SU-DHL-6 (cell line): ENCODE results near the gene CPLX1.

Source experiments
- H2AFZ ChIP-seq: fragments of 200-600 bp; sonication (generic); 2 replicates; pipeline ENCODE4 v1.6.1; 2014; ENCODE audit warnings: low read depth, mild to moderate bottlenecking, moderate library complexity, mixed read lengths, antibody characterized with exemption, low read length; ENCODE audit not compliant: severe bottlenecking
- H3F3A ChIP-seq: fragments of 200-600 bp; shearing (Covaris generic); 2 replicates; pipeline ENCODE4 v1.6.0; 2016; ENCODE audit warnings: antibody characterized with exemption, mild to moderate bottlenecking; ENCODE audit not compliant: insufficient read depth
- H3K27ac ChIP-seq: fragments of 200-600 bp; sonication (generic); 2 replicates; pipeline ENCODE4 v1.5.1; 2016; ENCODE audit warnings: low read depth, mild to moderate bottlenecking, low read length, moderate library complexity, mixed read lengths
- H3K27me3 ChIP-seq: fragments of 200-600 bp; sonication (generic), shearing (Covaris generic); 2 replicates; pipeline ENCODE4 v1.6.0; 2014; ENCODE audit warnings: mild to moderate bottlenecking, low read length
- H3K36me3 ChIP-seq: fragments of 200-600 bp; sonication (generic); 2 replicates; pipeline ENCODE4 v1.6.1; 2014; ENCODE audit warnings: mild to moderate bottlenecking, low read length, mixed read lengths
- H3K4me2 ChIP-seq: fragments of 300-600, 200-600 bp; shearing (Covaris generic), sonication (generic); 2 replicates; pipeline ENCODE4 v1.6.0; 2014; ENCODE audit warnings: low read length, low read depth, mild to moderate bottlenecking; ENCODE audit not compliant: poor library complexity, severe bottlenecking
- H3K4me3 ChIP-seq: fragments of 200-600 bp; sonication (generic); 2 replicates; pipeline ENCODE4 v1.5.1; 2014; ENCODE audit warnings: antibody characterized with exemption, low read length, mild to moderate bottlenecking, mixed read lengths; ENCODE audit not compliant: insufficient read depth, poor library complexity, severe bottlenecking
- H3K79me2 ChIP-seq: fragments of 200-600 bp; sonication (generic); 2 replicates; pipeline ENCODE4 v1.6.1; 2014; ENCODE audit warnings: mild to moderate bottlenecking, low read length, moderate library complexity; ENCODE audit not compliant: insufficient read depth
- H3K9ac ChIP-seq: fragments of 200-600 bp; sonication (generic); 2 replicates; pipeline ENCODE4 v1.7.0; 2014; ENCODE audit warnings: mild to moderate bottlenecking, low read length
- H3K9me2 ChIP-seq: fragments of 200-600 bp; sonication (generic); replicated peaks from 2 replicates; pipeline ENCODE4 v1.6.1; 2014; ENCODE audit warnings: low read length; ENCODE audit not compliant: insufficient read depth
- H3K9me3 ChIP-seq: fragments of 200-600 bp; sonication (generic); 2 replicates; pipeline ENCODE4 v1.6.1; 2014; ENCODE audit warnings: low read length, mixed read lengths; ENCODE audit not compliant: insufficient read depth
- H4K20me1 ChIP-seq: fragments of 200-600 bp; sonication (generic); 2 replicates; pipeline ENCODE4 v1.6.1; 2014; ENCODE audit warnings: low read depth, mild to moderate bottlenecking, antibody characterized with exemption, low read length, moderate library complexity, mixed read lengths
- EZH2phosphoT487 ChIP-seq: fragments of 200-600 bp; sonication (generic), shearing (Covaris generic); conservative IDR thresholded peaks from 2 replicates; pipeline ENCODE4 v1.6.1; 2018; ENCODE audit warnings: mild to moderate bottlenecking, antibody characterized with exemption, low read length, moderate library complexity, mixed read lengths
- TF ChIP-seq, protein P1 (sequence below): fragments of 200-600 bp; sonication (generic); IDR thresholded peaks from one replicate; pipeline ENCODE4 v1.5.1; 2017; ENCODE audit warnings: antibody characterized with exemption, mild to moderate bottlenecking, low read length, moderate library complexity; ENCODE audit not compliant: insufficient read depth, poor library complexity, severe bottlenecking

The CPLX1 gene

GRCh38 chr4:742742-743311 lies 83.1 kb downstream of the CPLX1 start:
- no peaks in the 10 kb centered on the region for H3K9me2 ChIP-seq
- no peak overlapping the region for H3K4me2 ChIP-seq
- no peaks in the 10 kb centered on the region for H3K36me3 ChIP-seq
- TF ChIP-seq, protein P1, sequence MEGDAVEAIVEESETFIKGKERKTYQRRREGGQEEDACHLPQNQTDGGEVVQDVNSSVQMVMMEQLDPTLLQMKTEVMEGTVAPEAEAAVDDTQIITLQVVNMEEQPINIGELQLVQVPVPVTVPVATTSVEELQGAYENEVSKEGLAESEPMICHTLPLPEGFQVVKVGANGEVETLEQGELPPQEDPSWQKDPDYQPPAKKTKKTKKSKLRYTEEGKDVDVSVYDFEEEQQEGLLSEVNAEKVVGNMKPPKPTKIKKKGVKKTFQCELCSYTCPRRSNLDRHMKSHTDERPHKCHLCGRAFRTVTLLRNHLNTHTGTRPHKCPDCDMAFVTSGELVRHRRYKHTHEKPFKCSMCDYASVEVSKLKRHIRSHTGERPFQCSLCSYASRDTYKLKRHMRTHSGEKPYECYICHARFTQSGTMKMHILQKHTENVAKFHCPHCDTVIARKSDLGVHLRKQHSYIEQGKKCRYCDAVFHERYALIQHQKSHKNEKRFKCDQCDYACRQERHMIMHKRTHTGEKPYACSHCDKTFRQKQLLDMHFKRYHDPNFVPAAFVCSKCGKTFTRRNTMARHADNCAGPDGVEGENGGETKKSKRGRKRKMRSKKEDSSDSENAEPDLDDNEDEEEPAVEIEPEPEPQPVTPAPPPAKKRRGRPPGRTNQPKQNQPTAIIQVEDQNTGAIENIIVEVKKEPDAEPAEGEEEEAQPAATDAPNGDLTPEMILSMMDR = peak; percentile 91
- no peak for TF ChIP-seq EZH2phosphoT487
- no peaks in the 10 kb centered on the region for H3K9me3 ChIP-seq
- no peak overlapping the region for H2AFZ ChIP-seq
- peaks cover 8% of the 10 kb centered on the region; the same call in 1 of the 2 replicates for H3F3A ChIP-seq
- no peaks in the 10 kb centered on the region for H4K20me1 ChIP-seq
- no peak overlapping the region for H3K27ac ChIP-seq
- H3K79me2 ChIP-seq = no peaks in the 10 kb centered on the region
- H3K4me3 ChIP-seq = no peak overlapping the region
- no peaks in the 10 kb centered on the region for H3K27me3 ChIP-seq
- H3K9ac ChIP-seq = no peak overlapping the region

DNA sequence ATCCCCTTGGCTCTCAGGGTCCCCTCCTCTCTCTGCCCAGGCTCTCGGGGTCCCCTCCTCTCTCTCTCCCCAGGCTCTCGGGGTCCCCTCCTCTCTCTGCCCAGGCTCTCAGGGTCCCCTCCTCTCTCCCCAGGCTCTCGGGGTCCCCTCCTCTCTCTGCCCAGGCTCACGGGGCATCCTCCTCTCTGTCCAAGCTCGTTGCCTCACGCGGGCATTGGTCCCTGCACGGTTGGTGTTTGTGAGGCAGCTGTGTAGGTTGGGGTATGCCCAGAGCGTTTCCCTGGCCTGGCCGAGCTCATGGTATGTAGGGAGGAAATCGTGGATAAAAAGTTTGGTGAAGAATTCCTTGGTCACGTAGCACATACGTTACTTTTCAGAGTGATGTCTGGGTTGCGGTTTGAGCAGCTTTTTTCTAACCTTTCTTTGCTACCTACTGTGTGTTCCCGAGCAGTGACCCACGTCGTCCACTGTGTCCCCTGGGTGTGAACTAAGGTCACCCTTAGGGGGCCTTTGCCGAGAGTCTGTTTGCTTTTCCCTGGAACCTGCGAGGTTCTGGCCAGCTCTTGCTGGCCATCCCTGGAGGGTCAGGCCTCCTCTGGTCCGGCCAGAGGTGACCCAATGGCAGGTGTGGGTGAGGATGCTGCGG lies 83.7 kb downstream of the CPLX1 start:
- TF ChIP-seq EZH2phosphoT487 = no peak
- TF ChIP-seq, protein P1 = no peak
- Histone ChIP-seq H3F3A (peaks cover 8% of the 10 kb centered on the region; the same call in 1 of the 2 replicates), H2AFZ (no peak overlapping the region), H4K20me1 (no peaks in the 10 kb centered on the region), H3K4me3 (no peak overlapping the region), H3K9me3 (no peaks in the 10 kb centered on the region), H3K36me3 (no peaks in the 10 kb centered on the region), H3K9me2 (no peaks in the 10 kb centered on the region), H3K27me3 (no peaks in the 10 kb centered on the region), H3K4me2 (no peak overlapping the region), H3K79me2 (no peaks in the 10 kb centered on the region), H3K9ac (no peak overlapping the region), H3K27ac (no peak overlapping the region)

DNA sequence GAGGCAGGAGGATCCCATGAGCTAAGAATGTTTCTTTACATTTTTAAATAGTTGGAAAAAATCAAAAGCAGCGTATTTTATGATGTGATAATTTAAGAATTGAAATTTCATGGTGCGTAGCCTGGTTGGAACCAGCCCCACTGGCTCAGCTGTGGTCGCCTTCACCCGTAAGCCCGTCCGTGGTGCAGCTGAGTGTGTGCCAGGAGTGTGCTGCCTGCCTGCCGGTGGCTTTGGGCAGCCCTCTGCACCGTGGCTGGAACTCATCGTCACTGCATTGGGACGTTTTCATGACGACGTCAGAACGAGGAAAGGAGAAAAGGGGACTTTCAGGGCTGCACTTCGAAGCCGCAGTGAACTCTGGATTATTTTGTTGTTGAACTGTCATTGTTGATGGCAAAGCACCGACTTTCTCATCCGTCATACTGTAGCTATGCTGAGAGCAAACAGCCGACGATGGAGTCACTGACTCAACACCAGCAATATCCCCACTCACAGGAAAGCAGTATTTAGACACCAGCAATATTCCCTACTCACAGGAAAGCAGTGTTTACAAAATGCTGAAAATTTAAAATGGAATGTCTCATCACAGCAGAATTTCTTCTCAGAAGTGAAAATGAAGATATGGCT lies 85.2 kb downstream of the CPLX1 start:
- Histone ChIP-seq H3F3A (peaks cover 8% of the 10 kb centered on the region; the same call in 1 of the 2 replicates), H4K20me1 (no peaks in the 10 kb centered on the region), H3K9ac (no peak overlapping the region), H3K79me2 (no peaks in the 10 kb centered on the region), H3K4me2 (no peak overlapping the region), H3K9me2 (no peaks in the 10 kb centered on the region), H3K27ac (no peak overlapping the region), H3K4me3 (no peak overlapping the region), H2AFZ (no peak overlapping the region), H3K27me3 (no peaks in the 10 kb centered on the region), H3K36me3 (no peaks in the 10 kb centered on the region), H3K9me3 (no peaks in the 10 kb centered on the region)
- TF ChIP-seq, protein P1 = no peak
- TF ChIP-seq EZH2phosphoT487 = no peak
